GM12878 (cell line): ENCODE results near the gene TMEM150A. TPM values are rescaled to one million over a fixed set of nuclear protein-coding genes. Genes with fewer than 3 reads are reported as not detected.

Experiments used
- ATAC-seq: fragments of 200-7000 bp; cut with Tn5 transposase; 3 replicates; pipeline ENCODE4 v1.9.1; 2020; ENCODE audit warnings: mild to moderate bottlenecking, moderate library complexity
- BruUV-seq: library from RNA; stranded (reverse); fragments of 400-500 nt; replicated peaks from 2 replicates; lab custom pipeline; 2021; lab: Mats Ljungman, UMichigan
- CTCF ChIA-PET: fragments of 300-600 bp; sonication (Branson Sonifier 250); formaldehyde crosslinking; extraction: SDS; loops from one replicate; lab custom pipeline; 2021; ENCODE audit warnings: inconsistent platforms; lab: Yijun Ruan, JAX
- POLR2A ChIA-PET: fragments of 350-600 bp; formaldehyde crosslinking; extraction: SDS; loops from one replicate; lab custom pipeline; 2021; ENCODE audit warnings: inconsistent platforms; lab: Charles Lee
- RAD21 ChIA-PET: fragments of 300-600 bp; sonication (Branson Sonifier 250); formaldehyde crosslinking; loops from one replicate; lab custom pipeline; 2023; ENCODE audit warnings: antibody characterized with exemption; ENCODE audit not compliant: unreplicated experiment; lab: Charles Lee
- SMC1A ChIA-PET: fragments of 300-600 bp; sonication (Branson Sonifier 250); formaldehyde crosslinking; loops from one replicate; lab custom pipeline; 2023; ENCODE audit not compliant: unreplicated experiment, uncharacterized antibody; lab: Charles Lee
- DNase-seq: peaks from one replicate; pipeline ENCODE4 v3.0.0-alpha.2; 2011; ENCODE audit warnings: low read depth, low spot score
- FAIRE-seq: peaks from 3 replicates; lab custom pipeline; 2011; peaks lifted over from hg19 to GRCh38; lab: Jason Lieb, UNC
- H2AFZ ChIP-seq: 2 replicates; pipeline ENCODE4 v1.6.0; 2011; ENCODE audit warnings: low read depth, low read length, control low read depth; ENCODE audit not compliant: control insufficient read depth
- H3K27ac ChIP-seq: 2 replicates; pipeline ENCODE4 v1.5.1; 2011; ENCODE audit warnings: control low read depth; ENCODE audit not compliant: control insufficient read depth, insufficient read depth
- H3K27me3 ChIP-seq, 2 experiments: replicated peaks in 1 of 2; 2 replicates each; pipeline versions ENCODE4 v1.6.0 to v1.6.1; 2011; ENCODE audit warnings: low read length in 1 of 2; ENCODE audit not compliant: control insufficient read depth in 2 of 2, insufficient read depth in 2 of 2
- H3K36me3 ChIP-seq, 2 experiments: 2 replicates each; pipeline ENCODE4 v1.5.1; 2011; ENCODE audit warnings: low read length in 1 of 2; ENCODE audit not compliant: control insufficient read depth in 2 of 2, insufficient read depth in 2 of 2
- H3K4me1 ChIP-seq: 2 replicates; pipeline ENCODE4 v1.6.1; 2011; ENCODE audit warnings: mild to moderate bottlenecking, low read length, moderate library complexity, mixed read lengths; ENCODE audit not compliant: control insufficient read depth, insufficient read depth
- H3K4me2 ChIP-seq: 2 replicates; pipeline ENCODE4 v1.6.0; 2011; ENCODE audit warnings: control low read depth; ENCODE audit not compliant: control insufficient read depth, insufficient read depth
- H3K4me3 ChIP-seq: fragments of 200-600 bp; sonication (generic); 2 replicates; pipeline ENCODE4 v1.5.1; 2016
- H3K79me2 ChIP-seq: 2 replicates; pipeline ENCODE4 v1.6.0; 2011; ENCODE audit warnings: low read length; ENCODE audit not compliant: control insufficient read depth, insufficient read depth
- H3K9ac ChIP-seq: 2 replicates; pipeline ENCODE4 v1.8.0; 2011; ENCODE audit warnings: low read length, control low read depth, mixed read lengths; ENCODE audit not compliant: control insufficient read depth, insufficient read depth
- H3K9me3 ChIP-seq: replicated peaks from 3 replicates; pipeline ENCODE4 v1.5.1; 2011; ENCODE audit warnings: mild to moderate bottlenecking, low read length; ENCODE audit not compliant: control insufficient read depth, insufficient read depth
- H4K20me1 ChIP-seq: 2 replicates; pipeline ENCODE4 v1.6.0; 2011; ENCODE audit not compliant: control insufficient read depth, insufficient read depth
- CEBPB ChIP-seq, 2 experiments: fragments of 150-350 bp in 1 of 2; IDR thresholded peaks; 2 replicates each; pipeline ENCODE4 v1.6.1; 2012 to 2014; ENCODE audit warnings: low read depth in 2 of 2, low read length in 2 of 2, borderline replicate concordance in 1 of 2, inconsistent platforms in 1 of 2
- EED ChIP-seq: sonication (generic); IDR thresholded peaks from 2 replicates; pipeline ENCODE4 v1.6.1; 2016; ENCODE audit warnings: antibody characterized with exemption, low read depth
- ELK1 ChIP-seq: IDR thresholded peaks from 2 replicates; pipeline ENCODE4 v1.6.1; 2012; ENCODE audit warnings: low read depth, low read length, improper control_type of control experiment
- FOXK2 ChIP-seq: fragments of 450-650 bp; IDR thresholded peaks from 2 replicates; pipeline ENCODE4 v1.6.1; 2017; ENCODE audit warnings: mild to moderate bottlenecking, moderate library complexity
- MEF2B ChIP-seq: fragments of 450-650 bp; IDR thresholded peaks from 2 replicates; pipeline ENCODE4 v1.6.1; 2018; ENCODE audit warnings: mild to moderate bottlenecking, moderate library complexity; ENCODE audit not compliant: partially characterized antibody, poor library complexity, severe bottlenecking
- MYB ChIP-seq: fragments of 150-350 bp; IDR thresholded peaks from 2 replicates; pipeline ENCODE4 v1.6.1; 2014; ENCODE audit warnings: mild to moderate bottlenecking, low read depth, low read length, borderline replicate concordance
- RUNX3 ChIP-seq: IDR thresholded peaks from 2 replicates; pipeline ENCODE4 v1.6.1; 2012; ENCODE audit warnings: low read length, inconsistent platforms
- SMAD1 ChIP-seq: fragments of 450-650 bp; IDR thresholded peaks from 2 replicates; pipeline ENCODE4 v1.6.1; 2018; ENCODE audit warnings: mild to moderate bottlenecking, low read depth; ENCODE audit not compliant: partially characterized antibody
- TAF1 ChIP-seq: IDR thresholded peaks from 2 replicates; pipeline ENCODE4 v1.6.1; 2011; ENCODE audit warnings: mild to moderate bottlenecking, low read depth, low read length, borderline replicate concordance
- WGBS: methylation state at CpG from one replicate; pipeline ENCODE4 v1.1.6; 2016; ENCODE audit warnings: low lambda C conversion rate; ENCODE audit not compliant: insufficient replicate concordance, insufficient coverage; ENCODE audit errors: missing lambda C conversion rate; 5-methylcytosine and 5-hydroxymethylcytosine counted together
- in situ Hi-C: fragments of 300-500 bp; cut with MboI; formaldehyde crosslinking; loops from 9 replicates; pipeline ENCODE4 v1.14.3; 2018; ENCODE audit warnings: mixed read lengths
- intact Hi-C: fragments of 100-400 bp; cut with micrococcal nuclease; formaldehyde crosslinking; loops from one replicate; pipeline ENCODE4 v1.14.2; 2022; ENCODE audit not compliant: unreplicated experiment
- polyA plus RNA-seq, 11 experiments: library from polyadenylated mRNA; depleted of rRNA in 4 of 11; unstranded in 6 of 11; stranded (reverse) in 5 of 11; fragments of >200 nt; fragmentation: Nextera tagmentation in 4 of 11; fragmentation: Illumina TruSeq in 1 of 11; extraction: Ambion mirVana in 4 of 11; extraction: Trizol in 1 of 11; gene quantifications; 1 replicate in 1 of 11; 2 replicates in 10 of 11; pipeline versions ENCODE4 v1.2.1 to v1.2.3, GENCODE V29; 2011 to 2016; ENCODE audit warnings: inconsistent platforms in 2 of 11, missing spikeins in 2 of 11, low read depth in 1 of 11
- total RNA-seq, 4 experiments: library from RNA; depleted of rRNA in 3 of 4; stranded (reverse); fragments of >200 nt in 3 of 4; fragmentation: Illumina TruSeq in 1 of 4; extraction: Trizol in 1 of 4; gene quantifications; 2 replicates each; pipeline versions ENCODE4 v1.2.1 to v1.2.3, GENCODE V29; 2013 to 2021
- TF ChIP-seq, protein P1 (sequence below): IDR thresholded peaks from 2 replicates; pipeline ENCODE4 v1.6.1; 2012; ENCODE audit warnings: mild to moderate bottlenecking, low read depth, low read length
- TF ChIP-seq, protein P2 (sequence below): fragments of 450-650 bp; formaldehyde crosslinking; IDR thresholded peaks from 2 replicates; pipeline ENCODE4 v1.5.0; 2022; ENCODE audit warnings: mild to moderate bottlenecking, missing genetic modification characterization

TMEM150A gene
- total and polyA plus RNA-seq, 10 of the 15 experiments (the other 5 are each of a cell fraction or from before 2014, with no cell fraction given): 0.45 to 4.4 (median 2.6) TPM

GRCh38 chr2:85577063-85577385 is 25.5 kb downstream of the TMEM150A start:
- Histone ChIP-seq H3K9me3 (no peaks in the 10 kb centered on the region), H2AFZ (peak overlapping the region; percentile 61), H3K4me2 (peak overlapping the region; percentile 85; the same call in 1 of the 2 replicates), H3K79me2 (peaks cover 26% of the 10 kb centered on the region), H3K9ac (peak overlapping the region; percentile 82), H4K20me1 (no peaks in the 10 kb centered on the region), H3K36me3 (peaks cover 0 to 6% of the 10 kb centered on the region in 2 experiments; a peak in 2 of 4 replicates), H3K27me3 (no peaks in the 10 kb centered on the region; a peak in 1 of 4 replicates), H3K27ac (no peak overlapping the region), H3K4me1 (peaks cover 13% of the 10 kb centered on the region), H3K4me3 (peak overlapping the region; percentile 77)
- POLR2A ChIA-PET: interaction anchor here (0.6 to 4.6 kb wide), 9 partner anchors 14 to 286 kb away, joined by 3 to 57 read pairs (median 4); partner anchors contain the start of genes ELMOD3, GGCX, RETSAT and RNF181
- ATAC-seq: no peak
- DNase-seq: no peak
- 40% methylated on average over 2 of the region's 3 CpGs for WGBS
- peak; percentile 38 for FAIRE-seq
- BruUV-seq: no TSS peak
- SMC1A ChIA-PET: interaction anchor here (0.6 to 4.4 kb wide), 7 partner anchors 10 to 502 kb away, joined by 3 to 20 read pairs (median 6); partner anchors contain the start of genes MAT2A and RNF181
- in situ Hi-C loops: no loop called here
- CTCF ChIA-PET: interaction anchor here (0.6 to 1.9 kb wide), 4 partner anchors 60 to 1110 kb away, joined by 3 to 6 read pairs (median 4); no protein-coding TSS in a partner anchor
- intact Hi-C loops: no loop called here
- RAD21 ChIA-PET: interaction anchor here (0.7 to 1.8 kb wide), 3 partner anchors 16 to 92 kb away, joined by 3 to 9 read pairs (median 3); partner anchors contain the start of genes GGCX and RNF181
- no peak for TF ChIP-seq TAF1
- TF ChIP-seq, protein P1, sequence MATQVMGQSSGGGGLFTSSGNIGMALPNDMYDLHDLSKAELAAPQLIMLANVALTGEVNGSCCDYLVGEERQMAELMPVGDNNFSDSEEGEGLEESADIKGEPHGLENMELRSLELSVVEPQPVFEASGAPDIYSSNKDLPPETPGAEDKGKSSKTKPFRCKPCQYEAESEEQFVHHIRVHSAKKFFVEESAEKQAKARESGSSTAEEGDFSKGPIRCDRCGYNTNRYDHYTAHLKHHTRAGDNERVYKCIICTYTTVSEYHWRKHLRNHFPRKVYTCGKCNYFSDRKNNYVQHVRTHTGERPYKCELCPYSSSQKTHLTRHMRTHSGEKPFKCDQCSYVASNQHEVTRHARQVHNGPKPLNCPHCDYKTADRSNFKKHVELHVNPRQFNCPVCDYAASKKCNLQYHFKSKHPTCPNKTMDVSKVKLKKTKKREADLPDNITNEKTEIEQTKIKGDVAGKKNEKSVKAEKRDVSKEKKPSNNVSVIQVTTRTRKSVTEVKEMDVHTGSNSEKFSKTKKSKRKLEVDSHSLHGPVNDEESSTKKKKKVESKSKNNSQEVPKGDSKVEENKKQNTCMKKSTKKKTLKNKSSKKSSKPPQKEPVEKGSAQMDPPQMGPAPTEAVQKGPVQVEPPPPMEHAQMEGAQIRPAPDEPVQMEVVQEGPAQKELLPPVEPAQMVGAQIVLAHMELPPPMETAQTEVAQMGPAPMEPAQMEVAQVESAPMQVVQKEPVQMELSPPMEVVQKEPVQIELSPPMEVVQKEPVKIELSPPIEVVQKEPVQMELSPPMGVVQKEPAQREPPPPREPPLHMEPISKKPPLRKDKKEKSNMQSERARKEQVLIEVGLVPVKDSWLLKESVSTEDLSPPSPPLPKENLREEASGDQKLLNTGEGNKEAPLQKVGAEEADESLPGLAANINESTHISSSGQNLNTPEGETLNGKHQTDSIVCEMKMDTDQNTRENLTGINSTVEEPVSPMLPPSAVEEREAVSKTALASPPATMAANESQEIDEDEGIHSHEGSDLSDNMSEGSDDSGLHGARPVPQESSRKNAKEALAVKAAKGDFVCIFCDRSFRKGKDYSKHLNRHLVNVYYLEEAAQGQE: no peak
- no peak for TF ChIP-seq FOXK2
- no peak for TF ChIP-seq SMAD1
- no peak for TF ChIP-seq ELK1
- no peak for TF ChIP-seq EED
- no peak for TF ChIP-seq RUNX3
- no peak for TF ChIP-seq CEBPB (IDR thresholded peaks at IDR 0.05; ENCODE audit: borderline replicate concordance in 1 of 2, low read depth in 2 of 2, low read length in 2 of 2)
- no peak for TF ChIP-seq MEF2B
- TF ChIP-seq MYB: no peak
- TF ChIP-seq, protein P2, sequence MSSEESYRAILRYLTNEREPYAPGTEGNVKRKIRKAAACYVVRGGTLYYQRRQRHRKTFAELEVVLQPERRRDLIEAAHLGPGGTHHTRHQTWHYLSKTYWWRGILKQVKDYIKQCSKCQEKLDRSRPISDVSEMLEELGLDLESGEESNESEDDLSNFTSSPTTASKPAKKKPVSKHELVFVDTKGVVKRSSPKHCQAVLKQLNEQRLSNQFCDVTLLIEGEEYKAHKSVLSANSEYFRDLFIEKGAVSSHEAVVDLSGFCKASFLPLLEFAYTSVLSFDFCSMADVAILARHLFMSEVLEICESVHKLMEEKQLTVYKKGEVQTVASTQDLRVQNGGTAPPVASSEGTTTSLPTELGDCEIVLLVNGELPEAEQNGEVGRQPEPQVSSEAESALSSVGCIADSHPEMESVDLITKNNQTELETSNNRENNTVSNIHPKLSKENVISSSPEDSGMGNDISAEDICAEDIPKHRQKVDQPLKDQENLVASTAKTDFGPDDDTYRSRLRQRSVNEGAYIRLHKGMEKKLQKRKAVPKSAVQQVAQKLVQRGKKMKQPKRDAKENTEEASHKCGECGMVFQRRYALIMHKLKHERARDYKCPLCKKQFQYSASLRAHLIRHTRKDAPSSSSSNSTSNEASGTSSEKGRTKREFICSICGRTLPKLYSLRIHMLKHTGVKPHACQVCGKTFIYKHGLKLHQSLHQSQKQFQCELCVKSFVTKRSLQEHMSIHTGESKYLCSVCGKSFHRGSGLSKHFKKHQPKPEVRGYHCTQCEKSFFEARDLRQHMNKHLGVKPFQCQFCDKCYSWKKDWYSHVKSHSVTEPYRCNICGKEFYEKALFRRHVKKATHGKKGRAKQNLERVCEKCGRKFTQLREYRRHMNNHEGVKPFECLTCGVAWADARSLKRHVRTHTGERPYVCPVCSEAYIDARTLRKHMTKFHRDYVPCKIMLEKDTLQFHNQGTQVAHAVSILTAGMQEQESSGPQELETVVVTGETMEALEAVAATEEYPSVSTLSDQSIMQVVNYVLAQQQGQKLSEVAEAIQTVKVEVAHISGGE (CRISPR knock-in tag): no peak
